Measurements from ENCODE around the gene CPB1. TPM values are rescaled to one million over a fixed set of nuclear protein-coding genes. Genes with fewer than 3 reads are reported as not detected.

The CPB1 gene
- total RNA-seq, 2 experiments from 2014 or later, result not detected

GRCh38 chr3:148809835-148810234 is 17.8 kb upstream of the CPB1 start:
- H3K4me1 Mint-ChIP-seq, result no peaks in the 10 kb centered on the region
- DNase-seq (no peak), ATAC-seq (no peak)
- CTCF ChIA-PET, result interaction anchor here (0.7 kb wide), 1 partner anchor 88 kb away, joined by 3 read pairs; no protein-coding TSS in a partner anchor
- no peaks in the 10 kb centered on the region for H3K36me3 Mint-ChIP-seq (ENCODE audit: low read depth)
- no peak overlapping the region for H3K4me3 Mint-ChIP-seq
- peaks cover 14% of the 10 kb centered on the region for H3K27me3 Mint-ChIP-seq
- intact Hi-C loops (cut with DNase I, micrococcal nuclease), result no loop called here
- POLR2A ChIA-PET, result no interaction called here
- no peaks in the 10 kb centered on the region for H3K9me3 Mint-ChIP-seq (ENCODE audit: low read depth)
- no peak overlapping the region for H3K27ac Mint-ChIP-seq

- H3K27me3 Mint-ChIP-seq, result peaks cover 9% of the 10 kb centered on the region
- CTCF ChIA-PET, result no interaction called here
- H3K27ac Mint-ChIP-seq, result no peak overlapping the region
- no peaks in the 10 kb centered on the region for H3K4me1 Mint-ChIP-seq
- POLR2A ChIA-PET, result no interaction called here
- no peaks in the 10 kb centered on the region for H3K36me3 Mint-ChIP-seq (ENCODE audit: low read depth)
- no peak for ATAC-seq
- DNase-seq, result no peak
- intact Hi-C loops (cut with DNase I, micrococcal nuclease), result no loop called here
- no peak overlapping the region for H3K4me3 Mint-ChIP-seq
- no peaks in the 10 kb centered on the region for H3K9me3 Mint-ChIP-seq (ENCODE audit: low read depth)
Measured at GRCh38 chr3:148815316-148816110, 12.1 kb upstream of the CPB1 start.

GRCh38 chr3:148816427-148816826 is 11.2 kb upstream of the CPB1 start:
- H3K4me1 Mint-ChIP-seq, result no peaks in the 10 kb centered on the region
- no peak overlapping the region for H3K27ac Mint-ChIP-seq
- POLR2A ChIA-PET, result no interaction called here
- H3K4me3 Mint-ChIP-seq, result no peak overlapping the region
- H3K36me3 Mint-ChIP-seq (ENCODE audit: low read depth), result no peaks in the 10 kb centered on the region
- ATAC-seq, result no peak
- CTCF ChIA-PET, result no interaction called here
- peaks cover 7% of the 10 kb centered on the region for H3K27me3 Mint-ChIP-seq
- no peaks in the 10 kb centered on the region for H3K9me3 Mint-ChIP-seq (ENCODE audit: low read depth)
- intact Hi-C loops (cut with DNase I, micrococcal nuclease), result no loop called here
- DNase-seq, result no peak

- no peak for DNase-seq
- Mint-ChIP-seq H3K27ac (no peak overlapping the region), H3K4me3 (no peak overlapping the region), H3K27me3 (peaks cover 7% of the 10 kb centered on the region), H3K4me1 (no peaks in the 10 kb centered on the region), H3K9me3 (ENCODE audit: low read depth) (no peaks in the 10 kb centered on the region), H3K36me3 (ENCODE audit: low read depth) (no peaks in the 10 kb centered on the region)
- intact Hi-C loops (cut with DNase I, micrococcal nuclease), result no loop called here
- ATAC-seq, result no peak
- ChIA-PET POLR2A (no interaction called here), CTCF (no interaction called here)
Measured at GRCh38 chr3:148816981-148817525, 10.6 kb upstream of the CPB1 start.

GRCh38 chr3:148820361-148821245 is 7.0 kb upstream of the CPB1 start:
- Mint-ChIP-seq H3K4me1 (no peaks in the 10 kb centered on the region), H3K9me3 (ENCODE audit: low read depth) (no peaks in the 10 kb centered on the region), H3K36me3 (ENCODE audit: low read depth) (no peaks in the 10 kb centered on the region), H3K27ac (no peak overlapping the region), H3K4me3 (no peak overlapping the region), H3K27me3 (peaks cover 4% of the 10 kb centered on the region)
- intact Hi-C loops (cut with DNase I, micrococcal nuclease), result no loop called here
- POLR2A ChIA-PET, result no interaction called here
- DNase-seq (no peak), ATAC-seq (no peak)
- CTCF ChIA-PET, result no interaction called here

- intact Hi-C loops (cut with DNase I, micrococcal nuclease), result no loop called here
- peaks cover 5% of the 10 kb centered on the region for H3K27me3 Mint-ChIP-seq
- H3K4me3 Mint-ChIP-seq, result no peak overlapping the region
- H3K27ac Mint-ChIP-seq, result no peak overlapping the region
- no peaks in the 10 kb centered on the region for H3K4me1 Mint-ChIP-seq
- CTCF ChIA-PET, result no interaction called here
- POLR2A ChIA-PET, result no interaction called here
- no peak for ATAC-seq
- H3K9me3 Mint-ChIP-seq (ENCODE audit: low read depth), result no peaks in the 10 kb centered on the region
- DNase-seq, result no peak
- H3K36me3 Mint-ChIP-seq (ENCODE audit: low read depth), result no peaks in the 10 kb centered on the region
Measured at GRCh38 chr3:148823026-148823425, 4.6 kb upstream of the CPB1 start.

- Mint-ChIP-seq H3K4me3 (no peak overlapping the region), H3K9me3 (ENCODE audit: low read depth) (no peaks in the 10 kb centered on the region), H3K36me3 (ENCODE audit: low read depth) (no peaks in the 10 kb centered on the region), H3K27me3 (peaks cover 5% of the 10 kb centered on the region), H3K4me1 (no peaks in the 10 kb centered on the region), H3K27ac (no peak overlapping the region)
- ATAC-seq, result no peak
- ChIA-PET CTCF (no interaction called here), POLR2A (no interaction called here)
- DNase-seq, result no peak
- intact Hi-C loops (cut with DNase I, micrococcal nuclease), result no loop called here
Measured at GRCh38 chr3:148825476-148825875, 2.1 kb upstream of the CPB1 start.

- intact Hi-C loops (cut with DNase I, micrococcal nuclease), result no loop called here
- no peak for ATAC-seq
Measured at GRCh38 chr3:148828136-148828690, 602 bp downstream of the CPB1 start.

GRCh38 chr3:148829926-148830325 is 2.3 kb downstream of the CPB1 start:
- CTCF ChIA-PET, result no interaction called here
- no peaks in the 10 kb centered on the region for H3K36me3 Mint-ChIP-seq (ENCODE audit: low read depth)
- H3K27me3 Mint-ChIP-seq, result peaks cover 10% of the 10 kb centered on the region
- intact Hi-C loops (cut with DNase I, micrococcal nuclease), result no loop called here
- ATAC-seq (no peak), DNase-seq (no peak)
- POLR2A ChIA-PET, result no interaction called here
- H3K9me3 Mint-ChIP-seq (ENCODE audit: low read depth), result no peaks in the 10 kb centered on the region
- no peaks in the 10 kb centered on the region for H3K4me1 Mint-ChIP-seq
- no peak overlapping the region for H3K4me3 Mint-ChIP-seq
- no peak overlapping the region for H3K27ac Mint-ChIP-seq

More at GRCh38 chr3:148828136-148828690, 602 bp downstream of the CPB1 start:
- Mint-ChIP-seq H3K9me3 (ENCODE audit: low read depth) (no peaks in the 10 kb centered on the region), H3K4me3 (no peak overlapping the region), H3K27ac (no peak overlapping the region), H3K27me3 (peaks cover 9% of the 10 kb centered on the region), H3K4me1 (no peaks in the 10 kb centered on the region), H3K36me3 (ENCODE audit: low read depth) (no peaks in the 10 kb centered on the region)
- no peak for DNase-seq
- ChIA-PET POLR2A (no interaction called here), CTCF (interaction anchor here (0.5 to 1.1 kb wide), 2 partner anchors 10 to 109 kb away, joined by 4 read pairs; no protein-coding TSS in a partner anchor)

GRCh38 chr3:148833223-148833622 is 5.6 kb downstream of the CPB1 start:
- no peaks in the 10 kb centered on the region for H3K4me1 Mint-ChIP-seq
- no peaks in the 10 kb centered on the region for H3K9me3 Mint-ChIP-seq (ENCODE audit: low read depth)
- ChIA-PET POLR2A (no interaction called here), CTCF (no interaction called here)
- ATAC-seq (no peak), DNase-seq (no peak)
- intact Hi-C loops (cut with DNase I, micrococcal nuclease), result no loop called here
- no peak overlapping the region for H3K27ac Mint-ChIP-seq
- H3K36me3 Mint-ChIP-seq (ENCODE audit: low read depth), result no peaks in the 10 kb centered on the region
- H3K27me3 Mint-ChIP-seq, result peaks cover 13% of the 10 kb centered on the region
- no peak overlapping the region for H3K4me3 Mint-ChIP-seq

GRCh38 chr3:148839805-148840204 is 12.2 kb downstream of the CPB1 start:
- no peak for ATAC-seq
- Mint-ChIP-seq H3K27me3 (peaks cover 6% of the 10 kb centered on the region), H3K4me1 (no peaks in the 10 kb centered on the region), H3K4me3 (no peak overlapping the region), H3K9me3 (ENCODE audit: low read depth) (no peaks in the 10 kb centered on the region), H3K27ac (no peak overlapping the region), H3K36me3 (ENCODE audit: low read depth) (no peaks in the 10 kb centered on the region)
- intact Hi-C loops (cut with DNase I, micrococcal nuclease), result no loop called here
- DNase-seq, result no peak
- CTCF ChIA-PET, result interaction anchor here (1.1 kb wide), 1 partner anchor 22 kb away, joined by 3 read pairs; no protein-coding TSS in a partner anchor
- POLR2A ChIA-PET, result no interaction called here
